OCI-M2 (cell line): Measurements from ENCODE around the gene DMD.
"Not testable (repeated sequence)": the region's sequence is repeated elsewhere in the genome, so short reads cannot be mapped to it uniquely, and the experiment has no call there.

Experiments
- DNase-seq: peaks from one replicate; lab custom pipeline; 2025; ENCODE audit not compliant: unreplicated experiment; lab: John Stamatoyannopoulos, UW

The DMD gene

DNA sequence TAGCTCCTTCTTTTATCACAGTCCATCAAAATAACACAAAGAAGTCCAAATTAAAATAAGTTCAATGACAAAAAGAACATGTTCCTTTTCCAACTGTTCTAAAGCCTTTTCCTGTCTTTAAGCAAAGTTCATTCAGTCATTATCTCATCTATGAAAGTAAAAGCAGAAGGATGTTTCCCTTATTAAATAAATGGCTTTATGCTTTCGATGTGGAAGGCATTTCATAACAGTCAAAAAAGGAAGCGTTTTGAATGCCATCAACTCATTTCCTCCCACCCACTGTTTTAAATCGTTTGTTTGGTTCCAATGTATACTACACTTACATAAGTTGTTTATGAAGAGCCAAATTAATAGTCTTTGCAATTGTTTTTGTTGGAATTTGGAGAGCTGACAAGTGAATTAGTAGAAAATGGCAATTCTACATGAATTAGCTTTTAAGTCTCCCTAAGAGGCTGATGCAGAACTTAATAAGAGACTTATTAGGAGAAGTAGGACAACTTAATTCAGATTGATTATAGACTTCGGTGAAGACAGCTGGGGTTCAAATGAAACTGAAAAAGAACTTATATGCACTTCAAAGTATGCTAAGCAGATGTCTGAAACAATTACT, 1746.9 kb downstream of the DMD start:
- DNase-seq, result no peak

DNA sequence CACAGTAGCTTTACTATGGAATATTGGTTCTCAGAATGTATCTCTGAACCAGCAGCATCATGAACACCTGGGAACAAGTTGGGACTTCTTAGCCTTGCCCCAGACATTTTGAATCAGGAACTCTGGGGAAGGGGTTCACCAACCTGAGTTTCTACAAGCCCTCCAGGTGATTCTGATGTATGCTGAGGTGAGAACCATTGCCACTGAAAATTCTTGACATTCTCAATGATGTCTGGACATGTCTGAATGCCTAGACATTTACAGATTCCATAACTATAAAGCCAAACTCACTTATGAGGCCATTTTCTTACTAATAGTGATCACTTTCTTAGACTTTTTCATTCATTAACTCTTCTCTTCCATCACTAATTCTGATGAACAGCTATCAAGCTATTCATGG, 1750.1 kb downstream of the DMD start:
- DNase-seq, result no peak

DNA sequence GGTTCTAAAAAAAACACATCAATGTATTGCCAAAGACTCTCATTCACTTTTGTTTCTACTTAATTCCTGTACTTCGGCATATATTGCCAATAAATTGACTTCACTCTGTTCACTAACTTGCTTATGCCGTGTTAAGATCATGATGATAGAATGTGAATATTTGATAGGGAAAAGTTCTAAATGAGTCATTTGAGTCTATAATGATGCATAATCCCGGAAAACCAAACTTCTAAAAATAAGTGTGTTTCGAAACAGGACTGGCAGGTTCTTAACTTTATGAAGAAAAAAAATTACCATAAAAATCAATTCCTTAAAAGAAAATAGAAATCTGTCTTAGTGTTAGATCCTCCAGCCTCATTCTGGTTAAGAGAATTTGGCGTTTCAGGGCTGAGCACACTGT, 1752.0 kb downstream of the DMD start:
- no peak for DNase-seq

DNA sequence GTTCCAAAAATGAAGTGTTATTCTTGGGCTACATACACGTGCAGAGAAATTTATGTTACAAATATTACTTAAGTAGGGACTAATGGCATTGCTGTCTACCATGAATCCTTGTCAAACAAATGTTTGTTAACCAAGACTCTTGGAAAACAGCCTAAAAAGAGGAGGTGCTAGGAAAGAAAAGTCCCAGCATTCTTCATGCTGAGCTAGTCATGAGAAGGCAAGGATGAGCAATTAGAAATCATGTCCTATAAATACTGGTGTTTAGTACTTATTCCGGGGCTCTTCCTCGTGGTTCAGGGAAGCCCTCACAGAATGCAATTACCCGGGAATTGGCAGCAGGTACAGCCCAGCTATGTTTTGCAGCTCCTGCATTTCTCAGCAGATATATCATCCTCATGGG, 1761.4 kb downstream of the DMD start:
- DNase-seq, result no peak

DNA sequence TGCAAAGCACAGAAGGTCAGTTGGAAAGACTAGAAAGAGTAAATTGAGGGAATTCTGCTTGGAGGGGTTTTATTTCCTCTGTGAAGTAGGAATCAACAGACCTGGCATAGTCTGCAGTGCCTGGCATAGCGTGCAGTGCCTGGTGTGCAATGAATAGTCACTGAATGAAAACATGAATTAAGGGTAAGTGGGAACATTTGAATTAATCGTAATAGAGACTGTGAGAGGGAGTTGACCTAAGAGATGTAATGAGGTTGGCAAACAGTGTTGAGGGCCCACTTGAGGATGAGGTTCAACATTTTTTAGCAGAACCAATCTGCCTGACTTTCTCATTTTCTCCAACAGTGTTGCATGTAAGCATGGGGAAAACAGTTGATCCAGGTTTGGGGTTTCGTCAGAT, 1762.3 kb downstream of the DMD start:
- no peak for DNase-seq

DNA sequence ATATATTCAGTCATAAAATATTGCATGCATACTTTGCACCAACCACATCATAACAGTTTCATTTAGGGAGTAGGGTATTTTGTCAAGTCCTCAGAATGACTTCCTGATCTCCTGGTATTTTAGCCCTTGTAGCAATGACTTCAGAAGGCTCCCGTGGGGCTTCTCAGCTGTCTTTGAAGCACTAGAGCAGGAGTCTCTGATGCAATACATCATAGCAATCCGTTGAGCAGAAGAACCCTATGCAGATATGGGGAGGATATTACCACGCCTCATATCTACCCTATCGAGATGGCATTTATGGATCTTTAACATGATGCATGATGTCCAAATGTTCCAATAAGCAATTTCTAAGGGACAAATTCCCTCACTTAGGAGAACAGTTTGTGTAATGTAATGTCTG, 1765.8 kb downstream of the DMD start:
- DNase-seq, result no peak

DNA sequence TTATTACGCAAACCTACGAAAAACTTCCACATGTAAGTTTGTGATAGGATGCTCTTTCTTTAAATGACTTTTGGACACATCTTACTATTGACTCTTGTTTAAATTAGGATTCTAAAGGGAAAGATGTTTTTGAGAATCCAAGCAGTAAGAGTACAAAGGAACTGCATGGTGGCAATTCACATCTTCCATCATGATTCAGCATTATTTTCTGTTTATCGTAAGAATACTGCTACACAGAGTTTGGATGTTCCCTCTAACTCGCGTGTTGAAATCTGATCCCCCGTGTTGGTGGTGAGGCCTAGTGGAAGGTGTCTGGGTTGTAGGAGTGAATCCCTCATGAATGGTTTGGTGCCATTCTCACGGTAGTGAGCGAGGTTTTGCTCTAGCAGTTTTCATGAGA, 1767.7 kb downstream of the DMD start:
- no peak for DNase-seq

DNA sequence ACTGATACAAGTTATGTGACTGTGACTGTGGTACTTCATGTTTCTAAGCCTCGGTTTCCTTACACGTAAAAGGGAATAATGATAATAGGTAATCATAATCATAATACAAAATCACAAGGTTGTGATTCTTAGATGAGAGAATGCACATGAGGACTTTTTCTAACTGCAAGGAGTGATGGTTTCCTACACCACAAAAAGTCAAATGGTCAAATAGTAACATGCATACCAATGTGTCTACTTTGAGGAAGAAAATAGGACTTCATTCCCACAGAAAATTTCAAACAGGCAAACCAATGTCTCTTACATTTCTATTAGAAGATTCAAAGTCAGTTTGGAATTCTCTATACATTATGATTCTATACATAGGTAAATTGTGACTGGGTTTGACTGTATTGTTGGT, 1770.8 kb downstream of the DMD start:
- DNase-seq, result no peak

DNA sequence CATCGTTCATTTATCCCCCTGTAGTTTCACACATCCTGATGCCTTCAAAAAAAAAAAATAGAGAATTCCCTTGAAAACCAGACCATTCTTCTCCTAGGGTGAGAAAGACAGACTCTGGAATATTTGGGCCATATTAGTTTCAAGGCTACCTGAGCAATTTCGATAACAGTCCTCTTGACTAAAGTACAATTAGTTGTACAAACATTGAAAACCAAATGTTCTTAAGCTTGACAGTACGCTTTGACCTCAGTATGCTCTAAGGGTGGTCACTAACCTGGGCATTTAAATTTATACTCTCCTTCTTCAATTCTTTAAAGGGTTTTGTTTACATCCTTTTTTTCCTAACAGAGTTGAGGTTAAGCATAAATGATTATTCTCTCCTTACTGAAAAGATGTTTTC, 1774.9 kb downstream of the DMD start:
- no peak for DNase-seq

DNA sequence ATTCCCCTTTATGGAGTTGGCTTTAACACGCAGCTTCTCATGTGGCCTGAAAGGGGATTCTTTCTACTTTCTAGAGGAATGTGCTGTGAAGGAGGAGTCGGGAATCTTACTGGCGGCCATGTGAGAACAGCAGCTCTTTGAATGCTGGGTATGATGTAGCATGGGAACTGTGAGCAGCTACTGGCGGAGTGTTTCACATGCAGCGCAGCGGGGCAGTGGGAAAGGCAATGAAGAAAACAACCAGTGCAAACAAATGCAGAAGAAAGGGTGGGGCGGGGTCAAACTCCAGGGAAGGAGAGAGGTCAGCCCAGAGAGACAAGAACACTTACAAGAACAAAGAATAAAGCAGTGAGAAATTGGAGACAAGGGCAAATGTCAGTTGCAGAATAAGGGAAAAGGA, 1775.8 kb downstream of the DMD start:
- no peak for DNase-seq

DNA sequence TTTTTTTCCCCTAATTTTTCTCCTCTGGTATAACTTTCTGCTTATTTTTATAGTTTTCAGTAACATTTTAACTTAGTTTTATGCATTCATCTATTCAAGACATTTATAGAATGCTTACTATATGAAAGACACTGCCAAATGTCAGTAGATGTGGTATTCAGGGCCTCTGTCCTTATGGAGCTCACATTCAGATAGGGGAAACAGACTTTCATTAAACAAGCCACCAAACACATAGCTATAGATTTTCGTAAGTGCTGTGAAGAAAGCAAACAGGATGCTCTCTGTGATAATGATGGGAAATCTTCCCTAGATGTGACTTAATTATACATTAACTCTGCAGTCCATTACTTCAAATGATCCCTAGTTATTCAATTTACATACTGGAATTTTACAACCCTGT, 1777.5 kb downstream of the DMD start:
- no peak for DNase-seq

DNA sequence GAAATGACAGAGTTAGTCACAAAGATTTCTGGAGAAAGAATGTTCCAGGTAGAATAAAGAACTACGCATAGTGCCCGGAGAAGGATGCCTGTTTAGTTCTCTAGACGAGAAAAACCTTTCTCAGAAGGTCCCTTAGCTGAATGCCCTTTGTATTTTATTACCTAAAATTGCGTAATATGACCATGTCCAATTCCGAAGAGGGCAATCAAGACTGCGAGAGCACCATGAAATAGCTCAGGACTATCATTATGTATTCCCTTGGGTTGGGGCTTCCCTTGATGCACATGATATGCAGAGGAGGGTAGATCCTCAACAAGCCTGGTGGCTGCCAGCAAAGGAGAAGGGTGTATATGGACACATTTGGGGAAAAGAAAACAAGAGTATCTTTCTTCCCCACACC, 1781.4 kb downstream of the DMD start:
- no peak for DNase-seq

DNA sequence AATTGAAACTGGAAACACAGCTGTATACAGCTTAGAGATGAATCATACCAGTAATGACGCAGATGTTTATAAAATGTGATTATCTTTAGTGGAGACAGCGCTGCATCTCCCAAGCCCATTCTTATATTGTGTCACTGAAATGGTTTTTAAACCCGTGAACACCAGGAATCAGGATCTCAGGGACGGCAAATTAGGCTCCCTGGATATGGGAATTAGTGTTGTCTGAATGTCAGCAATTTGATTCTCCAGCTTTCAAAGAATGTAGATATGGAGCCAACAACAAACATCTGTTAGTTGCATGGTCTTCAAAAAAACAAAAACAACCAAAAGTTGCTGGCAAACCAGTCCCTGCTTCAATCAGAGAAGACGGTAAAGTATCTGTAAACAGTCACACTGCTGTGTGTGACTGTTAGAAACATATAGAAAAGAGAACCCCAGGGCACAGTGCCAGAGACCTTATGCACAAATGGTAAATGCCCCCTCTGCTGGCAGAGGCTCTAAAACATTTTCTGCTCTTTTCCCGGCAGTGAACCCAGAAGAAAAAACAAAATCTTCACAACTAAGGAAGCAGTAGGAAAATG, 1787.7 kb downstream of the DMD start:
- DNase-seq, result no peak

DNA sequence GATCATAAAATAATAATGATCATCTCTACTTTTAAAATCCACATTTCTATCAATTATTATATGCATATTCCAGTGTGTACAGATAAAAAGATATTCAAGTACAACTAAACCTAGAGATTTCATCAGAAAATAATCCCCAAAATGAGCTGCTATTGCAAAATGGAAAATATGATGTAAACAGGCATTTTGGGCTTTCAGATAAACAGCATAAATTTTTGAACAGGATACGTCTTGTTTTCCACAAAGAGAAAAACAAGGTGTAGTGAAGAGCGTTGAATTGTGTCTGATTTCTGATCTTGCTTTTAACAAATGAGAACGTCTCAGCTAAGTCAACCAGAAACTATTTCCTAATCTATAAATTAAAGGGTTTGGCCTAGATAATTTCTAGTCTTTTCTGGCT, 1789.9 kb downstream of the DMD start:
- no peak for DNase-seq

DNA sequence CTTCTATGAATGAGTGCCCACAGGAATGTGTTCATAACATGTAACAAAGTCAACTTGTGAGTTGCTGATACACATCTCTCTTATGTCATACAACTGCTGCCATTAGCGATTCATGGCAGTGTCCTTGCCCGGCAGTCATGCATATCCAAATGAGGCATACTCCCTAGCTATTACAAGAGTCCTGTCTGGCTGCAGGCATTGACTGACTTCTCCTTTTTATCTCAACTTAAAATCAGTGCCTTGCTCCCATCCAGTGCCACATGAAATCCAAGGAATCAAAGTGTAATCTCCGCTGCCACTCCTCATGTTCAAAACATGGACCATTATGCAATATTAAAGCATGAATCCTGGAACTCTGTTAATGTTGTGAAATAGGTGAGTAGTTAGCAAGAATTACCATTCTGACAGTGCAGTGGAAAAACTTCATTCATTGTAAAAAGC, 1790.6 kb downstream of the DMD start:
- DNase-seq, result no peak

DNA sequence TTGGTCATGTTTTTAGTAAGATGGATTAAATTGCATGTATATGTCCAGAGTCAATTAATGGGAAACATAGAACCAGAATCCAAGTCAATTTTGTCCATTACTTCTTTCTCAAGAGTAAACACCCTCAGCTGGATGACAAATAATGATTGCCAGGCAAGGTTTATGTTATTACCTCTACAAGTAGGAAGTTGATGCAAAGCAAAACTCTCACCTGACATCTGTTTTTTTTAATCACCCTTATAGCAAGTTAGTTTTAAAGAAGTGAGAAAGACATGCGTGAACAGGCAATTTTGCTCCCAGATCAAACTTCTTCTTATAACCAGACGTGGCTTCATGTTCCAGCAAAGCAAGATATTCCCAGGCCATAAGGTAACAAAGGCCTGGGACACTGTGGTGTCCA, 1791.0 kb downstream of the DMD start:
- DNase-seq, result no peak

DNA sequence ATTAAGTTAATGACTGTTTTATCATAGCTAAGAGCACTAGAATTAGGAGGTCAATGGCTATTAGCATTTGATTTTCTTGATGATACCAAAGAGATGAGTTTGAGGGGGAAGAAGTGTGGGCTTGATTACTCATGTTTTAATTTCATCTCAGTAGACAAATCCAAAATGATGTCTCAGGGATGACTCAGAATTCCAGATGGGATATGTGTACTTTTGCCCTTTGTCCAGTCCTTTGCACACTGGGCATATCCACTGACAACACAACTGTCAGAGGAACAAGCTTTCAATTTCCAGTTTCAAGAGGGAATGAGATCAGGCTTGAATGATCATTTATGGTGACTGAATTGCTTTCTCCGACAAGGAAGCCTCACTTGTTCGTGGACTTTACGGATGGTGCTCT, 1814.2 kb downstream of the DMD start:
- no peak for DNase-seq

DNA sequence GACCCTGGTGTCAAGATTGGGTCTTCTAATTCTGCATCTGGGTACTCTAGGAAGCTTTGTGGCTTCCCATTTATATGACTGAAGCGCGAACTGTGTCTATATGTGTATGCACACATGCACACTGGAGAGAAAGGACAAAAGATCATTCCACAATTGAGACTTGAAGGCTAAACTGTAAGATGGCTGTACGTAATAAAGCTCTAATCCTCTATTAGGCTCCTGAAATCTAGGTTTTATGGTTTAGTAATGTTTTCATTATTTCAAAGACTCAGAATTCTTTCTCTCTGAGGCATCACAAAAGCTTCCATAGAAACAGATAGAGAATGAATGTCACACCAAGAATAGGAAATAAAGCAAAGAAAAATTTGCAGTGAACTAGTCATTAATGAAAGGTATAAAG, 1818.8 kb downstream of the DMD start:
- no peak for DNase-seq

DNA sequence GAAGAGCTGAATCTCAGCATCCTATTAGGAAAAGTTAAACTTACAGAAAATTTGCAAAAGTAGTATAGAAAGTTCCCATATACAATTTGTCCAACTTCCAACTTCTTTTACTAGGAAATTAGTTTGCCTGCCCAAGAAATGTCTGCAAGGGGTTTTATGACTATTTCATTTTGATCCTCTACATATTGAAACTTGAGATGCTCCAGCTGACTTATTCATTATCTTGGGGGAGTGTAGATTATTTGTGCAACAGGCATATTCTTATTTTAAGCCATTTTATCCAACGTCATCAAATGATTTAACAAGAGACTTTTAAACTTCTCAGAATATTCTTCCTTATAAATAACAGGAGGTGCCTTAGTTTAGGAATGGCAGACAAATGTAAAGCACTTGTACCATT, 1822.4 kb downstream of the DMD start:
- no peak for DNase-seq

DNA sequence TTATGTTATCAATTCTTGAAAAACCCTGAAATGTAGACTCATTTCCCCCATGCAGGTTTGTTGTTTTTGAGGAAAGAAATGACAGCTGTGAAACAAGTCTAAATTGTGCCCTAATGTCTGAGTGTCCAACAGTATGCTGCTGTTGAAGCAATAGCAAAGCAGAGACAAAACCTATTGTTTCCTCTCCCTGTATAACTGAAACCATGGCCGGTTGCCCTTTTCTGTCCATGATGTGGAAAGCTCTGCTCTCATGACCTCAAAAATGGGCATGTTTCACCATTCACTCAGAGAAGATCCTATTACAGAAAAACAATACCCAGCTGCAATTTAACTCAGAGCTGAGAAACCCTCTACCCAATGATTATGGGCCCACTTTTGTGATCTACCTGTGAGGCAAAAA, 1826.9 kb downstream of the DMD start:
- DNase-seq, result no peak

DNA sequence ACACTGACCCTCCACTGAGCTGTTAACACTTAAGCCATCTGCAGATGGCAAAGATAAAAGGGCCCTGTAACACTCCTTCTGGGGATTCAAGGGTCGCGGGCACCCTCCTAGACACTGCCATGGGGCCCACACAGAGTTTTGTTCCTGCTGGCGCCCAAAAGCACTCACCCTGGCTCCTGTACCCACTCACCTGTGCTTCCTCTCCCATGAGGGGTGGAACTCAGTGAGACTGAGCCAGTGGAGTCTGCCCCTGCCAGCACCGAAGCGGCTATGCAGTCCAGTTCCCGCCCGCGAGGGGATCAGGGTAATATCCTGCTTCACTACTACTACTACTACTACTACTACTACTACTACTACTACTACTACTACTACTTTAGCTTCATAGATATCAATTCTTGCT, 1827.4 kb downstream of the DMD start:
- no peak for DNase-seq

DNA sequence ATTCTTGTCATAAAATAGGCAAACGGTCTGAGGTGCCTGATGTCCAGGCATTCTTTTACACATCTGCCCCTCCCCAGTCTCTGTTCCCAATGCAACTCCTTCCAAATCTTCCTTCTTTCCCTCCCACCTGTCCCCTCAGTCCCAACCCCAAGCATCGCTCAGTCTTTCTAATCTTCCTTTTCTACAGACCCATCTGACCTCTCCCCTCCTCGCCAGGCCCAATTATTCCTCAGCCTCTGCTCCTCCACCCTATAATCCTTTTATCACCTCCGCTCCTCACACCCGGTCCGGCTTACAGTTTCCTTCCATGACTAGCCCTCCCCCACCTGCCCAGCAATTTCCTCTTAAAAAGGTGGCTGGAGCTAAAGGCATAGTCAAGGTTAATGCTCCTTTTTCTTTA, 1832.4 kb downstream of the DMD start:
- DNase-seq, result not testable (repeated sequence)

DNA sequence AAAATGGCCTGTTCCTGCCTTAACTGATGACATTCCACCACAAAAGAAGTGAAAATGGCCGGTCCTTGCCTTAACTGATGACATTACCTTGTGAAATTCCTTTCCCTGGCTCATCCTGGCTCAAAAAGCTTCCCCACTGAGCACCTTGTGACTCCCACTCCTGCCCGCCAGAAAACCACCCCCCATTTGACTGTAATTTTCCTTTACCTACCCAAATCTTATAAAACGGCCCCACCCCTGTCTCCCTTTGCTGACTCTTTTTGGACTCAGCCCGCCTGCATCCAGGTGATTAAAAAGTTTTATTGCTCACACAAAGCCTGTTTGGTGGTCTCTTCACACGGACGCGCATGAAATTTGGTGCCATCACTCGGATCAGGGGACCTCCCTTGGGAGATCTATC, 1833.5 kb downstream of the DMD start:
- not testable (repeated sequence) for DNase-seq
